Mammary epithelial cell (primary cell): ENCODE data around the gene TSPAN18.

Source experiments
- EZH2 ChIP-seq: IDR thresholded peaks from 2 replicates; pipeline ENCODE4 v1.6.1; 2012; ENCODE audit warnings: low read length, inconsistent platforms, borderline replicate concordance
- TF ChIP-seq, protein P1 (sequence below), 2 donors: IDR thresholded peaks in 1 of 2; conservative IDR thresholded peaks in 1 of 2; 2 replicates each; pipeline ENCODE4 v1.5.1; 2011 to 2012; ENCODE audit warnings: inconsistent platforms in 2 of 2, low read length in 2 of 2, mild to moderate bottlenecking in 2 of 2, control low read depth in 1 of 2, low read depth in 1 of 2; ENCODE audit not compliant: insufficient read depth in 1 of 2; ENCODE audit errors: extremely low read depth in 1 of 2

DNA sequence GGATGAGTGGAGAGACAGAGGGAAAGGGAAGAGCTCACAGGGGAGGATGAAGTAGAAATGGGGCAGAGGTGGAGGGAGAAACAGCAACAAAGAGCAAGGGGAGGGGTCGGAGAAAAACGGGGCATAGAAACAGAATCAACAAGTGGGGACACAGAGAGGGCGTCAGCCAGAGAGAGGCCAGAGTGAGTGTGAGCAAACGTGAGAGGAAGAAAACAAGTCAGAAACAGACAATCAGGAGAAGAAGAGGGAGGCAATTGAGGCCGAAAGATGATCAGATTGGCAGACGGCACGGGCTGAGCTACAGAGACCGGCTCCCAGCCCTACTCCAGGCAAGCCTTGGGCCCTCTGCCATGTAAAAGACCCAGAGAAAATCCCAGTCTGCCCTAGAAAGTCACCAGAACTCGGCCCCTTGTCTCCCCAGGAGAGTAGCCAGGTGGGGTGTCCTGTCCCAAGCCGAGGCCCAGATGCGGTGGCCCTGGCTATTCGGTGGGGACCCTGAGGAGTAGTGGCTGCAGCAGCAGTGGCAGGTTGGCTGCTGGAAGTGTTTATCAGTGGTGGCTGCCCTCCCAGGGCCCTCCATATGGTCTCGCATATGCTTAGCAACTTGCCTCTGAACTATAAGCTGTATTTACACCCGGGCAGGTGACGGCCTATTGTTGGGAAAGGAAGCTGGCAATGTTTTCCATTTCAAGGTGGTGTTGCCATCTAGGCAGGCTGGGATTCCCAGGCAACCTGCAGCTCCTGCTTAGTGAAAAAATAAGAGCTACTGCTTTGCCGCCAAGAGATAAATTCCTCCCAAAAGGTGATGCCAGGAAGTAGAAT, 14.8 kb upstream of the TSPAN18 start:
- TF ChIP-seq, protein P1, sequence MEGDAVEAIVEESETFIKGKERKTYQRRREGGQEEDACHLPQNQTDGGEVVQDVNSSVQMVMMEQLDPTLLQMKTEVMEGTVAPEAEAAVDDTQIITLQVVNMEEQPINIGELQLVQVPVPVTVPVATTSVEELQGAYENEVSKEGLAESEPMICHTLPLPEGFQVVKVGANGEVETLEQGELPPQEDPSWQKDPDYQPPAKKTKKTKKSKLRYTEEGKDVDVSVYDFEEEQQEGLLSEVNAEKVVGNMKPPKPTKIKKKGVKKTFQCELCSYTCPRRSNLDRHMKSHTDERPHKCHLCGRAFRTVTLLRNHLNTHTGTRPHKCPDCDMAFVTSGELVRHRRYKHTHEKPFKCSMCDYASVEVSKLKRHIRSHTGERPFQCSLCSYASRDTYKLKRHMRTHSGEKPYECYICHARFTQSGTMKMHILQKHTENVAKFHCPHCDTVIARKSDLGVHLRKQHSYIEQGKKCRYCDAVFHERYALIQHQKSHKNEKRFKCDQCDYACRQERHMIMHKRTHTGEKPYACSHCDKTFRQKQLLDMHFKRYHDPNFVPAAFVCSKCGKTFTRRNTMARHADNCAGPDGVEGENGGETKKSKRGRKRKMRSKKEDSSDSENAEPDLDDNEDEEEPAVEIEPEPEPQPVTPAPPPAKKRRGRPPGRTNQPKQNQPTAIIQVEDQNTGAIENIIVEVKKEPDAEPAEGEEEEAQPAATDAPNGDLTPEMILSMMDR (conservative IDR thresholded peaks at IDR 0.05 in 1 of 2, IDR thresholded peaks at IDR 0.05 in 1 of 2; ENCODE audit: extremely low read depth in 1 of 2, insufficient read depth in 1 of 2, low read depth in 1 of 2, low read length in 2 of 2): no peak
- no peak for TF ChIP-seq EZH2
